ENCODE results near the gene NLRP3.
A peak's percentile ranks its signal among the peaks of the same experiment; 100 is the strongest.
"Not testable (repeated sequence)": the region's sequence is repeated elsewhere in the genome, so short reads cannot be mapped to it uniquely, and the experiment has no call there.

Gene NLRP3

DNA sequence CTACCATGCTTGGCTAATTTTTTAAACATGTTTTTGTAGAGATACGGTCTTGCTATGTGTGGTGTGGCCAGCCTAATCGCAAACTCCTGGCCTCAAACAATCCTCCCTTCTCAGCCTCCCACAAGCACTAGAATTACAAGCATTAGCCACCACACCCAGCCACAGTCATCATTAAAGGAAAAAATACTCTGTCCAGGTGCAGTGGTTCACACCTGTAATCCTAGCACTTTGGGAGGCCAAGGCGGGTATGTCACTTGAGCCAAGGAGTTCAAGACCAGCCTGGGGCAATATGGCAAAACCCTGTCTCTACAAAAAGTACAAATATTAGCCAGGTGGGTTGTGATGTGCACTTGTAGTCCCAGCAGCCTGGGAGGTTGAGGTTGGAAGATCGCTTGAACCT, 25.0 kb upstream of the NLRP3 start:
- DNase-seq = no peak

DNA sequence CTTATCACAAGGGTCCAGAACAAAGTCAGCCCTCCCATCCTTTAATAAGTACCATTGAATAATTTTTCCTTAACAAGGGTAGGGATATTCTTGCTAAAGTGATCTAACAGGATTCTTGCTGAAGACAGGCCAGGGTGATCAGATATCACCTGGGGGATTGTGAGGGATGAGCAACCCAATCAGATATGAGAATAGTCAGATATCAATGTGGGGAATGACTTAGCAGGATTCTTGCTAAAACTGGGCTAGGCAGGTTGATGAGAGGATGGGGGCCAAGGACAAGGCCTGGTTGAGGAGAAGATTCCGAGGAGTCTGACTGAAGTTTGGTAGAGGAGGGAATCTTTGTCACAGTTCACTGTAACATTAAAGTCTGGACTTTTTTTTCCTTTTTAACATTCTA, 23.9 kb upstream of the NLRP3 start:
- no peak for DNase-seq

DNA sequence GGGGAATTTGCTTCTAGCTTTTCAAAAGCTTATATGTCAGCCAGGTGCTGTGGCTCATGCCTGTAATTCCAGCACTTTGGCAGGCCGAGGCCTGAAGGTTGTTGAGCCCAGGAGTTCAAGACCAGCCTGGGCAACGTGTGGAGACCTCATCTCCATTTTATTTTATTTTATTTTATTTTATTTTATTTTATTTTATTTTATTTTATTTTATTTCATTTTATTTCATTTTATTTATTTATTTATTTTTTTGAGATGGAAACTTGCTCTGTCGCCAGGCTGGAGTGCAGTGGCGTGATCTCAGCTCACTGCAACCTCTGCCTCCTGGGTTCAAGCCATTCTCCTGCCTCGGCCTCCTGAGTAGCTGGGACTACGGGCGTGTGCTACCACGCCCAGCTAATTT, 20.9 kb upstream of the NLRP3 start:
- DNase-seq = not testable (repeated sequence)

DNA sequence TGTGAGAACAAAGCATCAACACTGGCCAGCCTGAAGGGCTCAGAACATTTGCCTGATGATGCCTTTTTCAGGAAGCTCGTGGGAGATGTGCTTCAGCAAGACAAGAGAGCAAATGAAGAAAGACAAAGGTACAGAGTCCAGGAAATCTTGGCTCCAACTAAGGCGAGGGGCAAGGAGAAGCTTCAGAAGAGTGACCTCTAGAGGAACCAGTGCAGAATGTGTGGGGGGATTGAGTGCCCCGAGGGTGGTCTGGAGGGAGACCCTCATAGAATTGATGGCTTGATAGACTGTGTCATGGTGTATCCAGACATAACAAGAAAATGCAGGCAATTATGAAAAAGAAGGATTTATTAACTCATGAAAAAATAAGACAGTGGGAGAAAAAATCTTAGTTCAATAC, 15.3 kb upstream of the NLRP3 start:
- no peak for DNase-seq

DNA sequence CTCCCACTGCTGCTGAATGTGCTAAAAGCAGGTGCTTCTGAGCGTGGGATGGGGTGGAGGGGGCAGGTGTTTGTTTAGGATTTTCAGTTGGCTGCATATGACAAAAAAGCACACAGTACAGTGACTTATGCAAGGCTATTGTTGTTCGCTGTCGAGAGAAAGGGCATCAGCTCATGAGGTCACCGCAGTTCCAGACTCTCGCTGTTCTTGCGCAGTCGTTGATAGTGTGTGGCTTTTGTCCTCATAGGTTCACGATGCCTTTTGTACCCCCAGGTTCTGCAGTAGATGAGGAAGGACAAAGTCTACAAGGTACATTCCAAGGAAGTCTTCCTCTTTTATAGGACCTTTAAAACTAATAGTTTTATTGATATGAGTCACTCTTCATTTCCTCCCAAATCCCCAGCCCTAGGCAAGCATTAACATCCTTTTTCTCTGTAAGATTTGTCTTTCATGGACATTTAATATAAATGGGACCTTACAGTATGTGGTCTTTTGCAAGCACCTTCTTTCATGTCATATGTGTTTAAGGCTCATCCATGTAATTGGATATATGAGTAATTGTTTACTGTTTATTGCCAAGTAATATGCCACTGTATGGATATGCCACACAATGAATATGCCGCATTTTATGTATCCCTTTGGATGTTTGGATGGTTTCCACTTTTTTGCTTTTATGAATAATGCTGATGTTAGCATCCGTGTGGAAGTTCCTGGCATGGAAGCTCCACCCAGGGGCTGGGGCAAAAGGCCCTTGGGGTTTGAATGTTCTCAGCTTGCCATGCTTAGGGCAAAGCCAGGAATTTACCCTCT, 14.5 kb upstream of the NLRP3 start:
- no peak for DNase-seq

DNA sequence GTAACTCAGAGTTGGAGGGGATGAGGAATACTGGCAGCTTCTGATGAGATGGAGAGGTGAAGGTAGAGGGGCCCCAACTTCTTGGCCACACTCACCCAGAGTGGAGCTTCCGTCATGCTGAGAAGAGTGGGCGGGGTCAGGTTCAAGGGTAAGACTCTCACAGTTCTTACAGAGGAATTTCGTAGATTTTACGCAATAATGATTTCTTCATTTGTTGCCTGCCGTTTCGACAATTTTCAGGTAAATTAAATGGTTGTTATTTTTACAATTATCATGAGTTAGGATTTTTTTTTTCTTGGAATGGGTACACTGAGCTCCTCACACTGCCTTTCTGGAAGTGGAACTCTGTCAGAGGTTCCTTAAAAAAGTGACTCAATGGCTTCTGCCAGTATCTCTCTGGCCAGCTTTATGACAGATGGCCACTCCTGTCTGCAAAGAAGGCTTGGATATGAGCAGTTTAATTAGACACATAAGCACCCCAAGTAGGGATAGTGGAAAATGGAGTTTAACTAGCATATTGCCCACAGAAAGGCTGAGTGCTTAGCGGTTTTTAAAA, 13.8 kb upstream of the NLRP3 start:
- no peak for DNase-seq

DNA sequence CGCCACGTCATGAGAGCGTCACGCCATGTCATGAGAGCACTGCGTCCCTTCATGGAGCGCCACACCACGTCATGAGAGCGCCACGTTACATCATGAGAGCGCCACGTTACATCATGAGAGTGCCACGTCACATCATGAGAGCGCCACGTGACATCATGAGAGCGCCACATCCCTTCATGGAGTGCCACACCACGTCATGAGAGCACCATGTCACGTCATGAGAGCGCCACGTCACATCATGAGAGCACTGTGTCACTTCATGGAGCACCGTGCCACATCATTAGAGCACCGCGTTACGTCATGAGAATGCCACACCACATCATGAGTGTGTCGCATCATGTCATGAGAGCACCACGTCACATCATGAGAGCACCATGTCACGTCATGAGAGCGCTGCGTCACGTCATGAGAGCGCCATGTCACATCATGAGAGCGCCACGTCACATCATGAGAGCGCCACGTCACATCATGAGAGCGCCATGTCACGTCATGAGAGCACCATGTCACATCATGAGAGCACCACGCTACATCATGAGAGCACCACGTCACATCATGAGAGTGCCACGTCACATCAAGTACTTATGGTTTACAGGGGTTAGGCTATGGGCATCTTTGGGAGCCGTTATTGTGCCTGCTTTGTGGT, 9.8 kb upstream of the NLRP3 start:
- no peak for DNase-seq

DNA sequence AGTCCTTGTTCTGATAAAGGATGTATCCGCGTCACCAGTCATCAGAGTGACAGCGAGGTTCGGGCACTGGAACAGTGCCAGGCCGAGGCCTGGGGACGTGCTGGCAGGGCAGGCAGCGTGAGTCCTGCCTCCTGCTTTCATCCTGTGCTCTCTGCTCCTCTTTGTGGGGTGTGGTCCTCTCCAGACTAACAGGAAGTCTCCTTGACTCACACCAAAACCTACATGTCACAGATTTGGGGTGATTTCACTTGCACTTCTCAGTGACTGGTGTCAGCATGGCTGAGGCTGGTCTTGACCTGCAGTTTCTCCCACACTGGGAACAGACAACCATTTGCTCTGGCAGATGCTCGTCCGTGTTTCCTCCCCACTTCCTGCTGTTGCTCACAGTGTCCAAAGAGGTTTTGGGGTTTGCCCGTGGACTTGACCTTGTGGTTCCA, 8.8 kb upstream of the NLRP3 start:
- peak; percentile 72 for DNase-seq

DNA sequence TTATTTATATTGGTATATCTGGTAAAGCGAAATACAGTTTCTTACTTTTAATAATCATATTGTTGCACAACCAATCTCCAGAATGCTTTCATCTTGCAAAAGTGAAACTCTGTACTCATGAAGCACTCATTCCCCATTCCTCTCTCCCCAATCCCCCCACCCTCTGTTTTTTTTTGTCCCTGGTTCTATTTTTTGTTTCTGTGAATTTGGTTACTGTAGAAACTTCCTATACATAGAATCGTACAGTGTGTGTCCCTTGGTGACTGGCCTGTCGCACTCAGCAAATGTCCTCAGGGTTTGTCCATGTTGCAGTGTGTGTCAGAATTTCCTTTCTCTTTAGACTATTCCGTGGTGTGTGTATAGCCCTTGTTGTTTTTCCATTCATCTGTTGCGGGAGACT, 7.9 kb upstream of the NLRP3 start:
- no peak for DNase-seq

DNA sequence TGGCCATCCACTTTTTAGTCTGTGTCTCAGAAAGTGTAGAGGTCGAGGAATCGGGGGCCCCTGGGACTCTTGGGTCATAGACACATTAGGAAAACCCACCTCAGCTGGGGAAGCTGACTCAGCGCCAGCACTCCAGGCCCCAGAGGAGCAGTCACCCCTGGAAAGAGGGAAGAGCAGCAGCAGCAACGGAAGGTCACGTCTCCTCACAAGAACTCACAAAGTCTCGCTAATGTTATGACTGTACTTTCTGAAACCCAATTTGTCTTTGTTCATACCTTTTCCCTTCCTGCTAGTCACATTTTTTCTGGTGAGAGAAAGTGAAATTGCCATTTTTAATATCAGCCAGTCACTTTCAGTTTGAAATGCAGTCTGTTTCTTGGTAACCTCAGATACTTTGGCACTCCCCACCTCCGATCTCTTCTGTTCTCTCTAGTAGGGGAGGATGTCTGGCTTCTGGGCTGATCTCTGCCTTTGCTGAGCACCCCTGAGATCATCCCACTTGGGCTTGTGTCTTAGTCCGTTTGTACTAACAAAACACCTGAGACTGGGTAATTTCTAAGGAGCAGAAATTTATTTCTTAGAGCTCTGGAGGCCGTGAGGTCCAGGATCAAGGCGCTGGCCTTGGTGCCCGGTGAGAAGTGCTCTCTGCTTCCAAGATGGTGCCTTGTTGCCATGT, 6.0 kb upstream of the NLRP3 start:
- DNase-seq = no peak

DNA sequence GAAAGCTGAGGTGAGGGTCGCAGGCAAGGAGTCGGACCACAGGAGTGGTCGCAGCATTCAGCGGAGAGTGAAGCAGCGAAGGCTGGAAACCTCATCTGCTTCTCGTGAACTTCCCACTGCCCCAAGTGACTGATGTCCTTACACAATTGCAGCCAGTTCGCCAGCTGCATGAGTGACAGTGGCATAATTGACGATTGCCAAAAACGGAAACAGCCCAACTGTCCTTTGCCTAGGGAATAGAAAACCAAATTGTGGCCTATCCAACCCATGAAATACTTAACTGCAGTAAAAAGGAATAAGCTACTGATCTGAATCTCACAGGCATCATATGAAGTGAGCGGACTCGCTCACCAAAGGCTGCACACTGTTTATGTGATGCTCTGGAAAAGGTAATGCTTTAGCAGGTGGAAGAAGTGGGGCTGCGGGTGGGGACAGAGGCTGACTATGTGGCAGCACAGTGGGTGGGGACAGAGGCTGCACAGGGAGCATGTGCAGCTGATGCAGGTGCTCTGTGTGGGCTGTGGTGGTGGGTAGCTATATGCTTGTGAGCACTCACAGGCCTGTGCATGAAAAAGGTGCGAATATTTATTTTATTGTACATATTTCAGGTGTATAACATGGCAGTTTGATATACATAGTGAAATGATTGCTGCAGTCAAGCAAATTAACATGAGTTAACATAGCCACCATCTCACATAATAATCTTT, 4.2 kb upstream of the NLRP3 start:
- no peak for DNase-seq

DNA sequence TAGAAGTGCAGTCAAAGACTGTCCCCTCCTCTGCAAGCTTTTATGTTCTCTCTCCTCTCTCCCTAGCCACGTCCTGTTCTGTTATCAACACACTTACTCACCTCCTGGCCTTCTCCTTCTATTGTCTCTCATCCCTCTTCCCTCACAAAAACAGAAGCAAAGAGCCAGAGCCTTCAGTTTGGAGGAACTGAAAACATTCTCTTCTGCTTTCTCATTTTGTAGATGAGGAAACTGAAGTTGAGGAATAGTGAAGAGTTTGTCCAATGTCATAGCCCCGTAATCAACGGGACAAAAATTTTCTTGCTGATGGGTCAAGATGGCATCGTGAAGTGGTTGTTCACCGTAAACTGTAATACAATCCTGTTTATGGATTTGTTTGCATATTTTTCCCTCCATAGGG, 1.9 kb downstream of the NLRP3 start:
- no peak for DNase-seq

DNA sequence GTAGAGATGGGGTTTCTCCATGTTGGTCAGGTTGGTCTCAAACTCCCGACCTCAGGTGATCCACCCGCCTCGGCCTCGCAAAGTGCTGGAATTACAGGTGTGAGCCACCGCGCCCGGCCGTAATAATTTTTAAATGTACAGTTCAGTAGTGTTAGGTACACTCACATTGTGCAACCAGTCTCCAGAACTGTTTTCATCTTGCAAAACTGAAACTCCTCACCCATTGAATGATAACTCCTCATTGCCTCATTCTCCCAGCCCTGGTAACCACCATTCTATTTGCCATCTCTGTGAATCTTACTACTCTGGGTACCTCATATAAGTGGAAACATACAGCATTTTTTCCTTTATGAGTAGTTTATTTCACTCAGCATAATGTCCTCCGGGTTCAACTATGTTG, 3.4 kb downstream of the NLRP3 start:
- no peak for DNase-seq

DNA sequence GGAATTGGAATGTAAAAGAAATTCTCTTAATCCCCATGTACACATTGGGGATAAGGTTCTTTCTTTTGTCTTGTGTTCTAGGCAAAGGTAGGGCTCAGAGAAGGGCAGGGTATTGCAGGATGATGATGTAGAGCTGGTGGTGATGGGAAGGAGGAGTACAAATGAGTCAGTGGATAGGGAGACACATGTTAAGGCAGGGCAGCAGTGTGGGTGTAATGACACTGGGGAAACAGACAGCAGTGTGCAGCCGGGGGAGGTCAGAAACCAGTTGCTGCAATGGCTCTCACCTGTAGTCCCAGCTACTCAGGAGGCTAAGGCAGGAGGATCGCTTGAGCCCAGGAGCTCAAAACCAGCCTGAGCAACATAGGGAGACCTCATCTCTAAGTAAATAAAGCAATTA, 5.1 kb downstream of the NLRP3 start:
- DNase-seq = peak; percentile 27

DNA sequence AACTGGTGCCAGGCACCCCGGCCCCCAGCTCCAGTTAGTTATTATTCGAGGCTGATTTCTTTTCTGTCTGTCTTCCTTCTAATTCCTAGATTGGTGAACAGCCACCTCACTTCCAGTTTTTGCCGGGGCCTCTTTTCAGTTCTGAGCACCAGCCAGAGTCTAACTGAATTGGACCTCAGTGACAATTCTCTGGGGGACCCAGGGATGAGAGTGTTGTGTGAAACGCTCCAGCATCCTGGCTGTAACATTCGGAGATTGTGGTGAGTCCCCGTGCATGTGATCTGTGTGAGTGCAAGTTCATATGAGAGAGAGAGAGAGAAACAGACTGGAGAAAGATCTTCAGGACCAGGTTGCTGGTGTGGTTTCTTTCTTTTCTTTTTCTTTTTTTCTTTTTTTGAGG, 13.5 kb downstream of the NLRP3 start:
- no peak for DNase-seq

DNA sequence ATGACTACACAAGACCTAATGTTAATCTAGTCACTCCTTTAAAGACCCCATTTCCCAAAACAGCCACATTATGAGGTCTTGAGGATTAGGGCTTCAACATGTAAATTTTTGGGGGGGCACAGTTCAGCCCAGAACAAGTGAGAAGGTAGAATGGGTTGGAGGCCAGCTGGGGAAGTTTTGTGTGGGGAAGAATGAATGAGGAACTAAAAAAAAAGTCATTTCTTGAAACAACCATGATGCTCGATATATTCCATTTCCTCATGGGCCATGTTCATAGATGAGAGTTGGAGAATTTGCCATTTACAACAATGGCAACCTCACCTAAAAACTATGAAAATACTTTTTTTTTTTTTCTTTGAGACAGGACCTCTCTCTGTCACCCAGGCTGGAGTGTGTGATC, 14.5 kb downstream of the NLRP3 start:
- DNase-seq = no peak

DNA sequence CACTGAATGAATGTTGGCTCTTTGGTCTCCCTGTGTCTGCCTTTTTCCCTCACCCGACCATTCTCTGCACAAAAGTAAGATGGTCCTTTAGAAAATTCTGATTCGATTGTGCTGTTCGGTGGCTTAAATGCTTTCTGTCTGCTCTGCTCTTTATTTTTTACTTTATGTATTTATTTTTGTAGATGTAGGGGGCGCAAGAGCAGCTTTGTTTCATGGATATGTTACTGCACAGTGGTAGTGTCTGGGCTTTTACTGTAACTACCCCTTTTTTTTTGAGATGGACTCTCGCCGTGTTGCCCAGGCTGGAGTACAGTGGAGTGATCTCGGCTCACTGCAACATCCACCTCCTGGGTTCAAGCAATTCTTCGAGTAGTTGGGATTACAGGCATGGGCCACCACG, 15.7 kb downstream of the NLRP3 start:
- no peak for DNase-seq

DNA sequence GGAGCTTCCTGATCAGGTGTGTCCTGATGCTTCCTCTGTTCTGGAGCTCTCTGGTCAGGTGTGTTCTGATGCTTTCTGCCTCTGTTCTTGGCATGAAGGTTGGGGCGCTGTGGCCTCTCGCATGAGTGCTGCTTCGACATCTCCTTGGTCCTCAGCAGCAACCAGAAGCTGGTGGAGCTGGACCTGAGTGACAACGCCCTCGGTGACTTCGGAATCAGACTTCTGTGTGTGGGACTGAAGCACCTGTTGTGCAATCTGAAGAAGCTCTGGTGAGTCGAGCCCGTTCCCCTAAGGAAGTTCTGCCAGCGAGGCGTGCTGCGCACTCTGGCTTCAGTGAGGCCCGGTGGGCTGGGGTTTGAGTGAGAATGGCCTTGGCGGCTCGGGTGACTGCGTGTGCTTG, 18.0 kb downstream of the NLRP3 start:
- DNase-seq = no peak

DNA sequence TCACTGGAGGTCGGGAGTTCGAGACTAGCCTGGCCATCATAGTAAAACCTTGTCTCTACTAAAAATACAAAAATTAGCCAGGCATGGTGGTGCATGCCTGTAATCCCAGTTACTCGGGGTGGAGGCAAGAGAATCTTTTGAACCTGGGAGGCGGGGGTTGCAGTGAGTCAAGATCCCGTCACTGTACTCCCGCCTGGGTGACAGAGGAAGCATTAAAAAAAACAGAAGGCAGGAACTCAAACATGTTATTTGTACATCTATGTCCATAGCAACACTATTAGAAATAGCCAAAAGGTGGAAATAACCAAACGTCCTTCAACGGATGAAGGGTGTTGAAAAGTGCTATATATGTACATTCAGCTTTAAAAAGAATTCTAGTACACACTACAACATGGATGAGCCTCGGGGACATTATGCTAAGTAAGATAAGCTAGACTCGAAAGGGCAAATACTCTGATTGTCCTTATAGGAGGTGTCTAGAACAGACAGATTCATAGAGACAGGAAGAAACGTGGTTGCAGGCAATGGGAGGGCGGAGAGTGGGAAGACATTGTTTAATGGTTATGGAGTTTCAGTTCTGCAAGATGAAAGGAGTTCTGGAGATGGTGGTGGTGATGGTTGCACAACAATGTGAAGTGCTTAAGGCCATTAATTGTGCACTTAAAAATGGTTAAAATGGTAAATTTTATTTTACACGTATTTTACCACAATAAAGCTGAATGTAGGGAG, 19.2 kb downstream of the NLRP3 start:
- DNase-seq = no peak

DNA sequence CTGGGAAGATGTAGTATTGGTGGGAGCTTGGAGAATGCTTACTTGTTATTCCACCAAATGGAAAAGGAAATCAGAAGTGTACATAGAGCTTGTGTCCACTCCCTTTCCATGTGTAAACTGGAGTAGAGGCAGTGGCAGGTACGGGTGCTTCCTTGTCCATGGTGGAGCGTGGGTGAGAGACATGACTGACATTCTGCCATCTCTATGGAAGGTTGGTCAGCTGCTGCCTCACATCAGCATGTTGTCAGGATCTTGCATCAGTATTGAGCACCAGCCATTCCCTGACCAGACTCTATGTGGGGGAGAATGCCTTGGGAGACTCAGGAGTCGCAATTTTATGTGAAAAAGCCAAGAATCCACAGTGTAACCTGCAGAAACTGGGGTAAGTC, 19.8 kb downstream of the NLRP3 start:
- DNase-seq = no peak

DNA sequence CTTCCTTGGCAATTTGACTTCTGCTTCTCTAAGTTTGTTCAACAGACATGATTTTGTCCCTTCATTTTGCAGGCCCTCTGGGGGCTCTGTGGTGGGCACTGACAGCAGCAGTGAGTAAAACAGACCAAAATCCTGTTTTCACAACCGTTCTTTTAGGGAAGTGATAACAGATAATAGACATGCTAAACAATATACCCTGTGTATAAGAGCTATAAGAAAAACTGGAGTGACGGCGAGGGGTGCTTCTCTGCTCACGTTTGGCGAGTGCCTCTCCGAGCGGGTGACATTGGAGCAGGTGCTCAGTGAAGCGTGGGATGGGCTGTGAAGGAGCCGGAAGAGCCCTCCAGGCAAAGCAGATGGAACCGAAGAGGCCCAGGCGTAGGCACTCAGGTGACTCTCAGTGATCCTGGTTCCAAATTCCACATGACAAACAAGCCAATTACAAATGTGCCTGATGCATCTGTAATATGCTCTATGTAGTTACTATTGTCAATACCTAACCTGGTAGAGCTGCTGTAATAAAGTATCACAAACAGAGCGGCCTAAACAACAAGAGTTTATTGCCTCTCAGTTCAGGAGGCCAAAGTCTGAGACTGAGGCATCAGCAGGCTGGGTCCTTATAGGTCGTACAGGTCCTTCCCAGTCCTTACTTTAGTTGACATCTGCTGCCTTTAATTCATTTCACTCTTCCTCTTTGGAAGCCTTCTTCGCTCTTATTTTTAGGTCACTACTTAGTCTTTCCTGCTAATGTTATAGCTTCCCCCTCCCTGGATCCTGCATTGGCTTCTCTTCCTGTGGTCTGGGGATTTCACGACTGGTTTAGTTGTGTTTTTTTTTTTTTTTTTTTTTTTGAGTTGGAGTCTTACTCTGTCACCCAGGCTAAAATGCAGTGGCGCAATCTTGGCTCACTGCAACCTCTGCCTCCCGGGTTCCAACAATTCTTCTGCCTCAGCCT, 21.9 kb downstream of the NLRP3 start:
- no peak for DNase-seq

Measured in activated CD8-positive, alpha-beta memory T cell treated with anti-CD3 and anti-CD28 coated beads, Interleukin-2, amount 50 U/mL, for 4 hours (primary cell).